A549 (cell line): ENCODE results near the gene B3GNT2.

Experiments used
- CBX2 ChIP-seq: fragments of 200-600 bp; sonication (generic); IDR thresholded peaks from 2 replicates; pipeline ENCODE4 v1.6.1; 2016; ENCODE audit warnings: low read depth, mild to moderate bottlenecking, borderline replicate concordance
- CHD2 ChIP-seq: fragments of 150-350 bp; IDR thresholded peaks from 2 replicates; pipeline ENCODE4 v1.6.1; 2014; ENCODE audit warnings: low read length; ENCODE audit not compliant: partially characterized antibody
- ESRRA ChIP-seq: fragments of 150-350 bp; IDR thresholded peaks from 2 replicates; pipeline ENCODE4 v1.6.1; 2014; ENCODE audit warnings: mild to moderate bottlenecking, low read length, borderline replicate concordance
- HDAC2 ChIP-seq: fragments of 200-600 bp; sonication (generic); IDR thresholded peaks from 2 replicates; pipeline ENCODE4 v1.6.1; 2016
- MAX ChIP-seq: IDR thresholded peaks from 2 replicates; pipeline ENCODE4 v1.6.1; 2012
- PHF8 ChIP-seq: fragments of 200-600 bp; sonication (generic); IDR thresholded peaks from 2 replicates; pipeline ENCODE4 v1.6.1; 2016; ENCODE audit warnings: low read depth, mild to moderate bottlenecking, antibody characterized with exemption, moderate library complexity, borderline replicate concordance
- POLR2A ChIP-seq: IDR thresholded peaks from 2 replicates; pipeline ENCODE4 v1.6.1; 2012; ENCODE audit warnings: mild to moderate bottlenecking, low read length
- RCOR1 ChIP-seq: fragments of 150-350 bp; IDR thresholded peaks from 2 replicates; pipeline ENCODE4 v1.6.1; 2014; ENCODE audit warnings: antibody characterized with exemption, low read length, low read depth
- REST ChIP-seq: fragments of 200-600 bp; sonication (generic); IDR thresholded peaks from 2 replicates; pipeline ENCODE4 v1.6.1; 2016; ENCODE audit warnings: antibody characterized with exemption, mild to moderate bottlenecking, moderate library complexity
- RFX5 ChIP-seq: fragments of 450-650 bp; IDR thresholded peaks from 2 replicates; pipeline ENCODE4 v1.7.1; 2014; ENCODE audit warnings: antibody characterized with exemption, mild to moderate bottlenecking, moderate library complexity
- USF2 ChIP-seq: fragments of 450-650 bp; IDR thresholded peaks from 2 replicates; pipeline ENCODE4 v1.6.1; 2014; ENCODE audit warnings: antibody characterized with exemption
- TF ChIP-seq, protein P1 (sequence below): fragments of >200 bp; sonication (Bioruptor Twin); formaldehyde crosslinking; IDR thresholded peaks from 3 replicates; pipeline ENCODE4 v1.5.1; 2016

DNA sequence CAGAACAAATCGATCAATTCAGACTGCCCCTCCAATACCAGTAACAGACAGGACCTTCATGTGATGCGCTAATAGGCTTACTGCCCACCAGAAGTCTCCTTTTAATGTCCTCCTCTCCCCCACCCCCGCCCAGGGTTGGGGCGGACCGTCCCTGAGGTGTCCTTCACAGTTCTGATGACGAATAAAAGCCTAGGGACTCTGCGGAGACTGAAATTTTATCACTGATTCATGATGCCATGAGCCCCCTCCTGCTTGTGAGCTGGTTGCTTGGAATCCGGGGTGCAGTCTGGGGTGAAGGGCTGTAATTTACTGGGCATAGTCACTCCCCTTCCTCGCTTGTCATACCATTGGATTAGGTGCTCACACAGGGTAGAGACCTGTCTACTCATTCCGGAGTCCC, 42.3 kb downstream of the B3GNT2 start:
- no peak for TF ChIP-seq PHF8
- TF ChIP-seq, protein P1, sequence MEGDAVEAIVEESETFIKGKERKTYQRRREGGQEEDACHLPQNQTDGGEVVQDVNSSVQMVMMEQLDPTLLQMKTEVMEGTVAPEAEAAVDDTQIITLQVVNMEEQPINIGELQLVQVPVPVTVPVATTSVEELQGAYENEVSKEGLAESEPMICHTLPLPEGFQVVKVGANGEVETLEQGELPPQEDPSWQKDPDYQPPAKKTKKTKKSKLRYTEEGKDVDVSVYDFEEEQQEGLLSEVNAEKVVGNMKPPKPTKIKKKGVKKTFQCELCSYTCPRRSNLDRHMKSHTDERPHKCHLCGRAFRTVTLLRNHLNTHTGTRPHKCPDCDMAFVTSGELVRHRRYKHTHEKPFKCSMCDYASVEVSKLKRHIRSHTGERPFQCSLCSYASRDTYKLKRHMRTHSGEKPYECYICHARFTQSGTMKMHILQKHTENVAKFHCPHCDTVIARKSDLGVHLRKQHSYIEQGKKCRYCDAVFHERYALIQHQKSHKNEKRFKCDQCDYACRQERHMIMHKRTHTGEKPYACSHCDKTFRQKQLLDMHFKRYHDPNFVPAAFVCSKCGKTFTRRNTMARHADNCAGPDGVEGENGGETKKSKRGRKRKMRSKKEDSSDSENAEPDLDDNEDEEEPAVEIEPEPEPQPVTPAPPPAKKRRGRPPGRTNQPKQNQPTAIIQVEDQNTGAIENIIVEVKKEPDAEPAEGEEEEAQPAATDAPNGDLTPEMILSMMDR: no peak
- TF ChIP-seq REST: no peak
- no peak for TF ChIP-seq MAX
- TF ChIP-seq HDAC2: no peak
- no peak for TF ChIP-seq POLR2A
- TF ChIP-seq ESRRA: no peak
- TF ChIP-seq CBX2: no peak
- TF ChIP-seq RFX5: no peak
- TF ChIP-seq USF2: no peak
- no peak for TF ChIP-seq RCOR1
- no peak for TF ChIP-seq CHD2
